Bronchial epithelial cell (primary cell): ENCODE data around the gene ILDR1. TPM values are rescaled to one million over a fixed set of nuclear protein-coding genes. Genes with fewer than 3 reads are reported as not detected.
A peak's percentile ranks its signal among the peaks of the same experiment; 100 is the strongest.

ENCODE experiments used
- DNase-seq: peaks from one replicate; pipeline ENCODE4 v3.0.0-alpha.2; 2010; ENCODE audit warnings: low read depth
- FAIRE-seq: peaks from 2 replicates; lab custom pipeline; 2011; peaks lifted over from hg19 to GRCh38; lab: Jason Lieb, UNC
- H3K27me3 ChIP-seq: 2 replicates; pipeline ENCODE4 v1.5.1; 2011; ENCODE audit warnings: low read length; ENCODE audit not compliant: control insufficient read depth, insufficient read depth
- H3K36me3 ChIP-seq: 2 replicates; pipeline ENCODE4 v1.5.1; 2011; ENCODE audit warnings: low read length; ENCODE audit not compliant: control insufficient read depth, insufficient read depth
- H3K4me3 ChIP-seq: 2 replicates; pipeline ENCODE4 v1.5.1; 2011; ENCODE audit warnings: mild to moderate bottlenecking, low read depth, low read length, control low read depth
- total RNA-seq: library from RNA; depleted of rRNA; stranded (reverse); fragments of >200 nt; gene quantifications from 2 replicates; pipeline ENCODE4 v1.2.1, GENCODE V29; 2014
- TF ChIP-seq, protein P1 (sequence below): IDR thresholded peaks from 2 replicates; pipeline ENCODE4 v1.5.1; 2011; ENCODE audit warnings: mild to moderate bottlenecking, moderate library complexity, low read length, control low read depth, inconsistent platforms; ENCODE audit not compliant: insufficient read depth, severe bottlenecking

The ILDR1 gene
- total RNA-seq, 1 donor from 2014 or later = 1.6 TPM

GRCh38 chr3:121975702-121976302 lies 46.2 kb downstream of the ILDR1 start:
- TF ChIP-seq, protein P1, sequence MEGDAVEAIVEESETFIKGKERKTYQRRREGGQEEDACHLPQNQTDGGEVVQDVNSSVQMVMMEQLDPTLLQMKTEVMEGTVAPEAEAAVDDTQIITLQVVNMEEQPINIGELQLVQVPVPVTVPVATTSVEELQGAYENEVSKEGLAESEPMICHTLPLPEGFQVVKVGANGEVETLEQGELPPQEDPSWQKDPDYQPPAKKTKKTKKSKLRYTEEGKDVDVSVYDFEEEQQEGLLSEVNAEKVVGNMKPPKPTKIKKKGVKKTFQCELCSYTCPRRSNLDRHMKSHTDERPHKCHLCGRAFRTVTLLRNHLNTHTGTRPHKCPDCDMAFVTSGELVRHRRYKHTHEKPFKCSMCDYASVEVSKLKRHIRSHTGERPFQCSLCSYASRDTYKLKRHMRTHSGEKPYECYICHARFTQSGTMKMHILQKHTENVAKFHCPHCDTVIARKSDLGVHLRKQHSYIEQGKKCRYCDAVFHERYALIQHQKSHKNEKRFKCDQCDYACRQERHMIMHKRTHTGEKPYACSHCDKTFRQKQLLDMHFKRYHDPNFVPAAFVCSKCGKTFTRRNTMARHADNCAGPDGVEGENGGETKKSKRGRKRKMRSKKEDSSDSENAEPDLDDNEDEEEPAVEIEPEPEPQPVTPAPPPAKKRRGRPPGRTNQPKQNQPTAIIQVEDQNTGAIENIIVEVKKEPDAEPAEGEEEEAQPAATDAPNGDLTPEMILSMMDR = no peak
- no peak overlapping the region for H3K4me3 ChIP-seq
- DNase-seq = peak; percentile 27
- FAIRE-seq = no peak
- no peaks in the 10 kb centered on the region for H3K27me3 ChIP-seq
- H3K36me3 ChIP-seq = no peaks in the 10 kb centered on the region

GRCh38 chr3:121974601-121975111 lies 47.4 kb downstream of the ILDR1 start:
- Histone ChIP-seq H3K36me3 (no peaks in the 10 kb centered on the region), H3K27me3 (no peaks in the 10 kb centered on the region), H3K4me3 (no peak overlapping the region)
- DNase-seq = peak; percentile 98
- FAIRE-seq = peak; percentile 72
- TF ChIP-seq, protein P1 = no peak

DNA sequence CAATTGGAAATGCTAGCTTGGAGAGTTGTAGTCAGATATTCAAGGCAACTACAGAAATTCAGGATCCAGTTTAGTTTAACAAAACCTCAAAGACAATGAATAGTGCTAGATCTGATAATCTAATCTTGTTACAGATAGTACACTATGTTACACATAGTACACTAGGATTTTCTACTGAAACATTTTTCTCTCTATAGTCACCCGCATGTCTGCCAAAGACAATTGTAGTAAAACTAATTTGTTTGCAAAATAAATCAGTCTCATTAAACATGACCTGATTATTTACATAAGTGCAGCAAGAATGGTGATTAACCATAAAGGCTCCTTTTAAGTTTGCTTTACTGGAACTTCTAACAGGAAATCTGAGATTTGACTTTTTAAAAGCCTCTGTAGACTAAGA lies 52.0 kb downstream of the ILDR1 start:
- peak; percentile 77 for DNase-seq
- TF ChIP-seq, protein P1 = no peak
- Histone ChIP-seq H3K27me3 (no peaks in the 10 kb centered on the region), H3K4me3 (no peak overlapping the region), H3K36me3 (no peaks in the 10 kb centered on the region)
- FAIRE-seq = no peak

DNA sequence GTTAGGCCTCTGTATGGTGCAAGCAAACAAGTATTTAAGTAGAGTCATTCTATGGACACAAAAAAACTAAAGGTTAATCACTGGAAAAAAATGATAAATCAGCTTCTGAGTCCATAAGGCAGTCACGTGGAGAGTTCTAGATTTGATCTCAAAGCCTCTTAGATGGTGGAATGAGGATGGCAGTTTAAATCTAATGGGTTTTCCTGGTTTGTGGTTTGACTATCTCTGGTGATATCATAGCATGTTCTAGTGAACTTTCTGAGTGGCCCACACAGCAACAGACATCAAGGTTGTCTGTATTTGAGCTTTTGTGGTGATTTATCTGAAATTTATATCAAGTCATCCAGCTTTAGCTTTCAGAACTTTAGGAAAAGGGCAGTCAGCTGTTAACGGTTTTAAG lies 52.4 kb downstream of the ILDR1 start:
- H3K36me3 ChIP-seq = no peaks in the 10 kb centered on the region
- no peaks in the 10 kb centered on the region for H3K27me3 ChIP-seq
- FAIRE-seq (no peak), DNase-seq (peak; percentile 12)
- H3K4me3 ChIP-seq = no peak overlapping the region
- TF ChIP-seq, protein P1 = no peak

DNA sequence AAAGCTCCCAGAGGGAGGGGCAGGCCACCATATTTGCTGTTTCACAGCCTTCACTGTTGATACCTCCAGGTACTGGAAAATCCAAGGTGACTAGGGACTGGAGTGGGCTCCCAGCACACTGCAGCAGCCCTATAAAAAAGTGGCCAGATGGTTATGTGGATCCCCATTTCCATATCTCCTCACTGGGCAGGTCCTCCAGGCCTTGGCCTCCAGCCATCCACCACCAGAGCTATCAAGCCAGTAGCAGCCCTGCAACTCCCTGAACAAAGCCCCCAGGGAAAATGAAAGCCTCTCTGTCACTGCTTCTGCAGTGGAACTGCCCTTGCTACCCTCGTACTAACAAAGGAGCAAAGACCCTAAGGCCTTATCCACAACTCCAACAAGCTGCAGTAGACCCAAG lies 58.4 kb downstream of the ILDR1 start:
- Histone ChIP-seq H3K36me3 (no peaks in the 10 kb centered on the region), H3K27me3 (no peaks in the 10 kb centered on the region), H3K4me3 (no peak overlapping the region)
- DNase-seq = no peak
- no peak for FAIRE-seq
- TF ChIP-seq, protein P1 = no peak

DNA sequence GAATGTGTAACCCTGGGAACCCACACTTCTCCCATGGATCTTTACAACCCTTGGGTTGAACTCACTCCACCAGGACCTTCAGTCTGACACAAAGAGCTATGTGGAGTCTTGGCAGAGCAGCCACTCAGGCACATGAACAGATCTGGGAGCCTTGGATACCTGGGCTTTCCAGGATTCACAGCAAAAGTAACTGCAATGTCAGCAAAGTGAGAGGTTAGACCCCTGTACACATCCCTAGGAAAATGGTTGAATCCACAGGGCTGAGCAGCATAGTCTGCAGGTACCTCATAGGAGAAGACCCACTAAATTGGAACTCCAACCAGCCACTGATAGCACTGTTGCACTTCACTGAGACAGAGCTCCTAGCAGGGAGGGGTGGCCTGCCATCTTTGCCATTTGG lies 59.6 kb downstream of the ILDR1 start:
- Histone ChIP-seq H3K27me3 (no peaks in the 10 kb centered on the region), H3K36me3 (no peaks in the 10 kb centered on the region), H3K4me3 (no peak overlapping the region)
- TF ChIP-seq, protein P1 = no peak
- FAIRE-seq (peak; percentile 43), DNase-seq (no peak)
